ENCODE data around the gene IMPA2.
"Not testable (repeated sequence)": the region's sequence is repeated elsewhere in the genome, so short reads cannot be mapped to it uniquely, and the experiment has no call there.

The IMPA2 gene

DNA sequence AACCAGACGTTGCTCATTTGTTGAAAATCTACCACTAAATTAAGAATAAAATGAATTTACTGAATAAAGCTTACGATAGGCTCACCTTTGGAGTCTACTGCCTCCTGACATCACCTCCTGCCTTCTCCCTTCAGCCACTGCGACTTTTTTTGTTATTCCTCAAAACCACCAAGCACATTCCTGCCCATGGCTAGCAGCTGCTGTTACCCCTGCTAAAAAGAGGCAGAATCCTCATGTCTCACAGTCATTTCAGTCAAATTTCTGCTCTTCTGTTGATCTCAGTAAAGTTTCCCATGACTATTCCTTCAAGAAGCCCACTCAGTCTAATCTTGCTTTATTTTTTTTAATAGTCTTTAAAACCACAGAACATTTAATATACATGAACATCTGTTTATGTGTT, 71.6 kb downstream of the IMPA2 start:
- DNase-seq: no peak

DNA sequence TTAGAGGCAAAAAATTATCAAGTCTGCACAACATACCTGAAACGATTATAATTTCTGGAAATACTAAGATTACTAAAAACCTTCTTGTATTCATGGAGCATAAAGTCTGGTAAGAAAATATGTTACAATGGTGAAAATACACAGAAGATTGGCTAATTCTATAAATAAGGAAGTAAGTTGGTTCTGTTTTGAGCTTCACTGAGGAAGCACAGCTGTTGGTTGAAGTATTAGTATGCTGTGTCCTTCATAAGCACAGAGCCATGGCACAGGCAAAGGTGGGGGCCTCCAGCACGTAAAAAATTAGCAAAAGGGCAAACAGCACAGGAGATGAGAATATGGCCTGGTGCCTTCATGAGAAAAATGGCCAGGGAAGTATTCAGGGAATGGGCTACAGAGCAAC, 72.0 kb downstream of the IMPA2 start:
- no peak for DNase-seq

DNA sequence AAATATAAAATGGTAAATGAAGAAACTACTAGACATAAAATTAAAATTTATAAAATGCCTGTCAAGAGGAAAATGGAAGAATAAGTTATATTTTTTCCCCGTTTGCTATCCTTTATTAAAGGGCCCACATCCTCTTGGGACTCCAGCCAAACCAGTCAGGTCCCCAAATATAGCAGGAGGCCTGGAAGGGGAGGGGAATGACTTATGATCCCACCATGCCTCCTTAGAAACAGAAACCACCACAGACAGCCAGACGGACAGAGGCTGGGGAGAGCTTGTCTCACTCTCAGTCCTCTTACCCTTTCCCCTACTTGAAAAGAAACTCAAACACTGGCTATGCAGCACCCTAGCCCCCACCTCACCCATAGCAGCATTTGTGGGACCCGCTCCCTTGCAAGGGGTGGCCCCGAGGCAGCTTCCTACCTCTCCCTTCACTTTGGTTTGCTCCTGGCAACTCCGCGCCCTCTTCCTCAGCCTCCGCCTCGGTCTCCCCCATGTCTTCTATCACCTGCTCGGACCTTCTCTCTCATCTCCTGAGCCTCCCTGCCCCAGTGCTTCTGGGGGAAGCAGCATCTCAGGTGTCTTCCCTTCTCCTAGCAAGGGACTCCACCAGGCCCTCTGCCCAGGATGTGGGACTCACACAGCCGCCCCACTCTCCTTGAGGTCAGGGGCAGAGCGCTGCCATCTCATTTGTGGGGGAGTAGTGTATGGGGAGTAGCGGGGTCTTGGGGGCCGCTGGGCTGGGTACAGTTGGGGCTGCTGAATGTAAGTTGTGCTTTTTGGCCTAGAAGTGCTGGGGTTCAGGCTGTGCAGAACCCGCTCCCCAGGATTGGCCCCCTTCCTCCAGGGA, 75.0 kb downstream of the IMPA2 start:
- no peak for DNase-seq

DNA sequence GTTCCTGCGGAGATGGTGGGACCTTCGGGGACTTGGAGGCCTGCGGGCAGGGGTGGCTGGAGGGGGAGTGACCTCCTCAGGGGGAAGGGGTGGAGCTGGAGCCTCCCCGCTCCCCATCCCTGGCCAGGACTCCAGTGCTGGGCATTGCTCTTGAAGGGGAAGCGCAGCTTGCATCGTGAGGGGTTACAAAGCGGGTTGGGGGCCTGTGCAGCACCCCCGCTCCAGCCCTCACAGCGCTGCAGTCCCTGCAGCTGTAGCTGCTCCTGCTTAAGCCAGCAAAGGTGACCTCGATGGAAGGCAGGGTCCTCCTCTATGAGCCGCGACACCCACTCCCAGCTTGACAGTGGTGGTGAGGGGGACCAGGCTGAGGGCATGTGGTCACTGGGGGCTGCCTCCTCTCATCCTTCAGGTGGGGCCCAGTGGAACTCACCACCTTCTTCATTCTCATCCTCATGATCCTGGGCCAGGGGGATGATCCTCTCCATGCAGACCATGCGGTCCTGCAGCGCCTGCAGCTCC, 75.6 kb downstream of the IMPA2 start:
- no peak for DNase-seq

DNA sequence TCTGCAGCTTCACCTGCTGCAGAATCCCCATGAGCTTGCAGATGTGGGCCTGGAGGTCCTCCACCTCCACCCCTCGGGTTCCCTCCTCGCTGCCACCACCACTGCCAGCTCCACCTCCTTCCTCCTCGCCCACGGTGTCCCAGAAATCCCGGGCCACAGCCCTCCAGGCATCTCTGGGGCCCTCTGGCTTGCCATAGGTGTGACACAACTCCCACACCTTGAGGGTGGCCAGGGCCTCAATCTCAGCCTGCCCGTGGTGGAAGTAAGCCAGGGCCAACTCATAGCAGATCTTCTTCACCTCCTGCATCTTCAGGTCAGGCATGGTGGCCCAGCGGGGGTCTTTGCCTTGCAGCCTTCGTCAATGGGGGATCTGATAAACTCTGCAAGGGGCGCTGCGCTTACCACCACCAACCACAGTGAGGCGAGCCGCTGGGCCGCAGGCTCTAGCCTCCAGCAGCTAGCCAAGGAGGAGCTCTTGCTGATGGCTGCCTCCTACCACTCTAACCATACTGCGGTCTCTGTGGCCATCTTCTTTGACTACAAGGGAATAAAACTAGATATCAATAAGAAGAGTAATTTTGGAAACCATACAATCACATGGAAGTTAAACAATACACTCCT, 76.2 kb downstream of the IMPA2 start:
- DNase-seq: no peak

DNA sequence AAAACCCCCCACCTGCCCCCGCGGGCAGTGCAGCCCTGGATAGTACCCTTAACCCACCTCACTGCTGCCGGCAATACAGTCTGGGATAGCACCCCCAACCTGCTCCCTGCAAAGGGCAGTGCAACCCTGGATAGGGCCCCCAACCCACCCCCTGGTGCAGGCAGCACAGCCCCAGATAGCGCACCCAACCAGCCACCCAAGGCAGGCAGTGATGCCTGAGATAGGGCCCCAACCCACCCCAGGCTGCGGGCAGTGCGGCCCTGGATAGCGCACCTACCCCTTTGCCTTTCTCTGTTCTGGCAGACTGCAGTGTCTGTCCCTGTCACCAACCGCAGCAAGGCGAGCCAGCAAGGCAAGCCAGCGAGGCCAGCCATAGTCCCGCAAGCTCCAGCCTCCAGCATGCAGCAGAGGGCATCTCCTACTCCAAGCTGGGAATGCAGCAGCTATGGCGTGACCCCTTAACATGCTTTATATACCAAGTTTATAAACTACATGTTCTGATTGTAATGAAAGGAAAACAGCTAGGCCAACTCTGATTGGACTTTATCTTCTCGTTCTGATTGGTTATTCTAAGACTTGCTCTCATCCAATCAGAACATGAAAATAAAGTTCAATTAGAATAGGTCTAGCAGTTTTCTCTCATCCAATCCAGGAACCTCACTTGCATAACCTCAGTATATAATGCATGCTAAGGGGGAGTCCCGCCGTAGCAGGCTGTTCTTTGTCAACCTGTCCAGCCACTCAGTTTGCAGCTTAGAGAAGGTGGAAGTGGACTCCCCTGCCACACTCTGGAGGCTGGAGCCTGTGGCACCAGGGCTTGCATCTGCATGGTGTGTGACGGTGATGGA, 78.3 kb downstream of the IMPA2 start:
- no peak for DNase-seq

DNA sequence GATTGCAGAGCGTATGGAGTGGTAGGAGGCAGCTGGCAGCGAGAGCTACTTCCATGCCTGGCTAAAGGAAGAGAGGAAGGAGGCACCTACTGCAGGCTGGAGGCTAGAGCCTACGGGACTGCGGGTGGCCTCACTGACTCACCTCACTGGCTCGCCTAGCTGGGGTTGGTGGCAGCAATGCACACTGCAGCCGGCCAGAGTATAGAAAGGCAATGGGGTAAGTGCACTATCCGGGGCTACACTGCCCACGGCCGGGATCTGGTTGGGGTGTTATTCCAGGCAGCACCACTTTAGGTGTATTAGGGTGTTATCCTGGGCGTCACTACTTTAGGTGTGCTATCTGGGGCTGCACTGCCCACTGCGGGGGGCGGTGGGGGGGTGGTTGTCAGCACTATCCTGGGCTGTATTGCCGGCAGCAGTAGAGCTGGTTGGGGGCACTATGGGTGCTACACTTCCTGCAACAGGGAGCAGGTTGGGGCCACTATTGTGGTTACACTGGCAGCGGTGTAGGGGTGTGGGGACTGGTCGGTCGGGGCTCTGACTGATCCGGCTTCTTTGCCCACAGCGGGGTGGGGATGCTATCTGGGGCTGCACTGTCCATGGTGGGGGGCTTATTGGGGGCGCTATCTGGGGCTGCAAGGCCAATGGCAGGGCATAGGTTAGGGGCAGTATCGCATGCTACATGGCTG, 79.0 kb downstream of the IMPA2 start:
- DNase-seq: no peak

DNA sequence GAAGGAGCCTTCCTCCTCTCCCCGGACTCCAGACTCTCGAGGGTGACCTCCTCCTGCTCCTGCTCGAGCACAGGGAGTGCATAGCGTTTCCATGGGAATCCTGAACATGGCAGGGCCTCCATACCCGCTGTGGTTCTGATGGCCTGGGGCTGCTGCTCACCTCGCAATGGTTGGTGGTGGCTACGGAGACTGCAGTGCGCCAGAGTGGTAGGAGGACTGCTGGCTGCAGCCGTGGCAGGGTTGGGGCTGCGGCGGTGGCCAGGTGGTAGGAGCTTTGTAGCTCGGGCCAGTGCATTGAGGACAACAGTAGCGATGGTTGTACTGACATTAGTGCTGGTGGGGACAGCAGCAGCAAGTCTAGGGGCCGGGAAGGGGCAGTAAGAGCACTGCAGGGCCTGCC, 80.4 kb downstream of the IMPA2 start:
- DNase-seq: no peak

DNA sequence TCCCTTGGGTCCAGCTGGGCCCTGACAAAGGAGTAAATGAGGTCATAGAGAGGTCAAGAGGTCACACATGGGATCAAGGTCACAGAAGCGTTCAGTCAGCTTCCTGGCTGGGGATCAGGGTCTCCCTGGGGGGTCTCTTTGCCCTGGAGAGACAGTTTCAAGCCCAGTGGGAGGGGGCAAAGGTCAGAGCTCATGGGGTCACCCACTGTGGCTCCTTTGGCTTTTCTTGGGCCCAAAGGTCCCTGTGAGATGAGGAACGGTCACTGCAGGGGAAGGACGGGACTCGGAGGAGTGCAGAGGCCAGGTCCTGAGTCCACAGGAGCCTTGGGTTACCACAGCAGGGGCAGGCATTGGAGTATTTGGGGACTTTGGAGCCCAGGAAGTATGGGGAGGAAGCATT, 81.7 kb downstream of the IMPA2 start:
- no peak for DNase-seq

DNA sequence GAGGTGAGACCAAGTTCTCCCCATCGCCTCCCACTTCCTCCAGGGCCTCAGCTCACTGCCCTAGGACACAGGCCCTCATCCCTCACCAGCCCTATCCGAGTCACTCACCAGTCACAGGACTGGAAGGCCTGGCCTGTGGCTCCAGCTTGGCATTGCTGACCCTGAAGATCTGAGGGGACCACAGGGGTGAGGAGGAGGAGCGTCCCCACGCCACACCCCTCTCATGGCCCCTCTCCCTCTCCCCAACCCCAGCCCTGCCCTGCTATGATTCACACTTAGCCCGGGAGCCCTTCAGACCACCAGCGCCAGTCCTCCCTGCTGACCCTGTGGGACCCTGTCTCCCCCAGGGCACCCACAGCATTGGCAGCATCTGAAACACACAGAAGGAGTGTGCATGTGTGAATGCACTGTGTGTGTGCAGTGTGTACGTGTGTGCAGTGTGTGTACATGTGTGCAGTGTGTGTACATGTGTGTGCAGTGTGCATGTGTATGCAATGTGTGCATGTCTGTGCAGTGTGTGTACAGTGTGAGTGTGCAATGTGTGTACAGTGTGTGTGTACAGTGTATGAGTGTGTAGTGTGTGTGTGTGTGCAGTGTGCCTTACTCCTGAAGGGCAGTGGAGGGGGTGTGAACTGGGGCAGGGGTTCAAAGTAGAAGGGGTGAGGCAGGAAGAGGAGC, 82.9 kb downstream of the IMPA2 start:
- DNase-seq: no peak

DNA sequence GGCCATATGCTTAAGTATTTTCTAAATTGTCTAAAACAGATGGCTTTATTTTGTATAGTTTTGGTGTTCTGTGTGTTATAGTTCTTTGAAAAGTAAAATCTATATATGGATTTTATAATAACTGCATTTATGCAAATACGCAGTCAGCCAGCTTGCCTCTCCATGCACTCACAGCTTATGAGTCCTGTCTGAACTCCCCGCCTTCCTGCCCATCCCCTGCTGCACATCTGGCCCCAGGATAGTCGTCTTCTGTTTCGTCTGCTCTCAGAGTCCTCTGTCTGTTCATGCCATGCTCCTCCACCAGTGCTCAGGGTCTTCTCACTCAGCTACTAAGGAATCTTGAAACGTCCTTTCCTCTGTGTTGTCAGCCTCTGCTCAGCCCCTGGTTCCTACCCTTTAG, 84.1 kb downstream of the IMPA2 start:
- no peak for DNase-seq

DNA sequence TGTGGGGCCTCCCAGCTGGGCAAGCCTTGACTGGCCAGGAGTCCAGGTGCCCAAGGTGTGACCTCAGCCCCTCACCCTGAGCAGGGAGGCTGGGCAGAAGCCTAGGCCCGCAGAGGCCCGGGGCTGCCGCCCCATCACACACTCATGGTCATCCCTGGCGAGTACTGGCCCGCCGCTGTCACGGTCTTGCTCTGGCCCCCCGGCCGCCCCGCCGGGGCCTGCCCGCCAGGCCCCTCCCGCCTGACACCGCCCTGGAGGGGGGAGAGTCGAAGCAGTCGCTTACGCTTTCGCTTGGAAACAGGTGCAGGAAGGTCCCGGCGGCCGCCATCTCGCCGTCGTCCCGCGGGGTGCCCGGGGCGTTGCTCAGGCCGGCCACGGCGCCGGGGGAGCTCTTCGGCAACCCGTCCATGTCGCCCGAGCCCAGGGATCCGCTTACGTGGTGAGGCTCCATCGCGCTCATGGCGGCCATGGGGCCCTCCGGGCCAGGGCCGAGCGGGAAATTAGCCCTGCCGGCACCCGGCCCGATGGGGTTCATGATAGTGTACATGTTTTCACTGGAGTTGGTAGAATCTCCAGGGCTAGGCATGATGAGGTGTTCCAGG, 85.7 kb downstream of the IMPA2 start:
- no peak for DNase-seq

DNA sequence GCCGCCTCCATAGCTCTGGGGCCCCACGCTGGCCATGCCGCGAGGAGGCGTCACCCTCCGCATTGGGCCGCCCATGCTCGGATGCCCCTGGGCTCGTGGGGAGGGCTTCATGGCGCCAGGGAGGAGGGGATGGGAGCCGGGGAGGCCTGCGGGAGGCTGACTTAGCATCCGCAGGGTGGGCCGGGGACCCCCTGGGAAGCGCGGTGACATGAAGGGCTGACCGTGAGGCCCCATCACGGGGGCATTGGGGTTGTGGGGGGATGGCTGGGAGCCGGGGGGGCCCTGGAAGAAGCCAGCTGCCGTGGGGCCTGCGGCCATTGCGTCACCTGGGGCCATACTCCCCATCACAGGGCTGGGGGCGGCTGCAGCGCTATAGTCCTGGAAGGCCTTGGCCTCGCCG, 86.4 kb downstream of the IMPA2 start:
- no peak for DNase-seq

DNA sequence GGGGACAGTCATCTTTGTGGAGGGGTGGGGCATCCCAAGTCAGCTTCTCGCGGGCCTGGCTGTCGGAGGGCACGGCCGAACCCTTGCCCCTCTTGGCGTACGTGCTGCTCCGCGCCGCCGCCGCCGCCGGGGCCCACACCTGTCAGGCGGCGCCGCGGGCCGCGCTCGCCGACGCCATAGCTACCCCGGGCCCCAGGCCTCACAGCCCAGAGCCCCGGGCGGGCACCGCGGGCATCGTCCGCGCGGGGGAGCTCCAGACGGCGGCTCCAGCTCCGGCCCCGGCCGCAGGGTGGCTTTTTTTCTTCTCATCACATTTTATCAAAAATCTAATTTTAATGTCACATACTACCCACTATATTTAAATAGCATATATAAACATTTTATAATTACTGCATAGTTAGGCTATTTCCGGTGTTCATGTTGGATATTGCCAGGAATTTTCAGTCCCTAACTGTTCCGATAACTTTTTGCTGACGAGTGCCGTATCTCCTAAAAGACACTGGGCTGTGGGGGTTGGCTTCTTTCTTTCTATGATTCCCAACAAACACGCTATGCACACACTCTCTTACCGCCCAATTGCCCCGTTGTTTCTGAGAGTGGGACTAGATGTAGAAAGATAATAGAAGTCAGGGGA, 87.1 kb downstream of the IMPA2 start:
- DNase-seq: not testable (repeated sequence)

DNA sequence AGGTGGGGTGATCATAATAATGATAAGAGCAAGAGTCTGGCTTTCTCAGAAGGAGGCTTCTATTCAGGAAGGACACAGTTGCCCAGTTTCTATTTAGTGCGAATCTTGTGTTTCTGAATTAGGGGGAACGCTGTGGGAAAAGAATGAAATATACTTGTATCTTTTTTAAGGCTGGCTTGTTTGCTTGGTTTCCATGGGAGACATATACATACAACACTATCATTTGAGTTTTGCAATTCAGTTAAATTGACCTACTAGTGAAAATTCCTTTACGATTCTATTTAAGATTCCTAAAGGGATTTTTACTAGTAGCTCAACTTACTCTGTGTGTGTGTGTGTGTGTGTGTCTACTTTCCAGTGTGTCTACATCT, 87.6 kb downstream of the IMPA2 start:
- DNase-seq: no peak

DNA sequence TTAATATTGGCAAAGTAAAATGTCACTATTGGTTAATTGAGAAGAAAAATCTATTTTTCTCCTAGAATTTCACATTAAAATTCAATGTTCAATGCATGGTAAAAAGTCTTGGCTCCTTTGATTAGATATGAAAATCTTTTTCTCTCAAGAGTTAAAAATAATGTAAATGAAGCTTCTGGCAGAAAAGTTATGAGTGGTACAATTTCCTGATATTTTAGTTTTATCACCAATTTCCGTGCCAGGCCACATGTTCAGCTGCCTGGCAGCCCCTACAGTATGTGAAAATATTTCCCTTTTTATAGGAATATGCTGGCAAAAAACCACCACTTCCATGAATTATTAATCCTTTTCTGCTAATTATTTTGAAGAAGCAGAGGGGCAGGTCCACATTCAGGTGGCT, 89.8 kb downstream of the IMPA2 start:
- DNase-seq: not testable (repeated sequence)

DNA sequence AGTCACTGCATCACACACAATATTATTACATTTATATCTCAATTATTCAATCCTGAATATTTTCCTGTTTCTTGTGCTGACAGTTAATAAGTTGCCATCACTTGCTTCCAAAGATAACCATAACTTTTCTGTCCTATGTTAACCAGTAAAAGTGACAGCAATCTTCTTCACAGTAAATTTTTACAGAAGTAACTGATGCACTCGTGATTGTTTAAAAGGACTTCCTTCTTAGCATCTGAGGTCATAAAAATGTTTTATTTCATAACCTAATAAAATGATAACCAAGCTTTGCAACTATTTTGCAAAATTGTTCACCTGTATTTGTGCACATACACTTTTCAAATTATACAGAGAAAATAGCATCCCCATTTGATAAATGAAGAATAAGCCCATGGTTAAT, 91.7 kb downstream of the IMPA2 start:
- DNase-seq: no peak

DNA sequence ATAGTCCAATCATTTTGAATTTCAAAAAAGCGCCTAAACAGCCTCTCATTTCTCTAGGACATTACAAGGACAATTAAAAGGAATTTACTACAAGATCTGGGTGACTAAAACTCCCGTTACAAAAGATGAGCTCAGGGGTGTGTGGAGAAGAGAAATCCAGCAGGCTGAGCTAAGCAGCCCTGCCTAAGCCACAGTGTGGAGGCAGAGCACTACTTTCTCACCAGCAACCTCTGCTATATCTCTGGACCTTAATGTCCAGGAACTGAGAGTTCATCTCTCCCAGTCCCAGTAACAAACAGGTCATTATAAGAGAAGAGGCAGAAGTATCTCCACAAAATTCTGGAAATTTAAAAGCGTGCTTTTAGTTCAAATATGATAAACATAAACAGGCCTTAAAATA, 93.4 kb downstream of the IMPA2 start:
- DNase-seq: peak in 1 of 2 donors; percentile 3

DNA sequence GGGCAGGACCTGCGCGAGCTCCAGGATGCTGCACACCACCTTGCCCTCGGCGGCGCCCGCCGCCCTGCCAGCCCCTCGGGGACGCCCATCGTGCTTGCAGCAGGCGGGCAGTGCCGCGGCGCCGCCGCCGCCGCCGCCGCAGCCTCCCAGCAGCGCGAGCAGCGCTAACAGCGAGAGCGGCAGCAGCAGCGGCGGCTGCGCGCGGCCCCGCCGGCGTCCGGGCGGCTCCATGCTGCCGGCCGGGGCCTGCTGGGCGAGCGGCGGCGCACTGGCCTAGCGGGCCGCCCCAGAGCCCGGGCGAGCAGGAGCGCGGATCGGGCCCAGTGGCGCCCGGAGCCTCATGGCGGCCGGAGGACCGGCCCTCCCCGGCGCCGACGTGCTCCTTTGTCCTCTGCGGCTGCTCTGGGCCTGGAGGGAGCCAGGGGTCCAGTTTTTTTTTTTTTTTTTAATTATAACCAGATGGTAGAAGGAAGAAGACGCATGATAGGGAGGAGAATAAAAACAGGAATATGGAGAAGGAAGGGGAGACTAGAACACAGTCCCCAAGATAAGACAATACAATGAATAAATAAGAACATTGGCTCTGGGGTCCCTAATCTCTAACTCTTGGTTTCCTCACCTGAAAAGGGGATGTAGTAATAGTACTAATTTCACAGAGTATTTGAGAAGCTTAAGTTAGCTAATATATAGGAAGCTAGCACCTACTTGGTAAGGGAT, 95.3 kb downstream of the IMPA2 start:
- no peak for DNase-seq

DNA sequence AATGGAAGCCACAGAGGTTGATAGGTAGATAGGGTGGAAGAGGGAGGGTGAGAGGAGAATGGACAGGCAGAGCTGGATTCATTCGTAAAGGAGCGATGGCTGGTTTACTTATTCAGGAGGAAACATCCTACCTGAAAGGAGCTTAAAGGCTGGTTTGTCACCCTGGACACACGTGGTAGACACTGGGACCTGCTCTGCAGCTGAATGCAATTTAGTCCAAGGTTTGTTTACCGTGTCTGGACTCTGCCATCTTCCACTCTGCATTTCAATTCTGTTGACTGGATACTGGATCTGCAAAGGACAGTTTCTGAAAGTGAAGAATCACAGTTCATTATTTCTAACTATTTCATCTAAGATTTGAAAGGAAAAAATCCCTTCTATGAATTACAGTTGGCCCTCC, 96.7 kb downstream of the IMPA2 start:
- DNase-seq: not testable (repeated sequence)
